SK-N-SH treated with all-trans-retinoic acid at 6 μM for 48 hours (cell line): ENCODE data around the gene FIBP.
A peak's percentile ranks its signal among the peaks of the same experiment; 100 is the strongest.

ENCODE experiments used
- ATAC-seq: fragments of 200-7000 bp; cut with Tn5 transposase; 3 replicates; pipeline ENCODE4 v1.9.1; 2020; ENCODE audit warnings: mild to moderate bottlenecking, moderate library complexity
- ARNTL ChIP-seq: fragments of 450-650 bp; formaldehyde crosslinking; IDR thresholded peaks from 2 replicates; pipeline ENCODE4 v1.5.0; 2020; ENCODE audit warnings: low read depth, mild to moderate bottlenecking, moderate library complexity, borderline replicate concordance
- GLIS3 ChIP-seq: fragments of 250-450 bp; sonication (Bioruptor Pico); IDR thresholded peaks from 2 replicates; pipeline ENCODE4 v1.5.0; 2020; ENCODE audit warnings: mild to moderate bottlenecking, moderate library complexity
- OSR1 ChIP-seq: fragments of 250-450 bp; sonication (Bioruptor Pico); IDR thresholded peaks from 2 replicates; pipeline ENCODE4 v1.8.0; 2022; ENCODE audit warnings: moderate library complexity, mild to moderate bottlenecking, inconsistent platforms
- RARB ChIP-seq: fragments of 250-450 bp; sonication (Bioruptor Pico); IDR thresholded peaks from 2 replicates; pipeline ENCODE4 v1.8.0; 2021; ENCODE audit warnings: mild to moderate bottlenecking, moderate library complexity
- SNAI2 ChIP-seq: fragments of 250-450 bp; sonication (Bioruptor Pico); IDR thresholded peaks from 2 replicates; pipeline ENCODE4 v1.5.0; 2020; ENCODE audit warnings: mild to moderate bottlenecking, moderate library complexity
- TCF4 ChIP-seq: fragments of 250-450 bp; sonication (Bioruptor Pico); IDR thresholded peaks from 2 replicates; pipeline ENCODE4 v1.8.0; 2021; ENCODE audit warnings: mild to moderate bottlenecking, moderate library complexity, borderline replicate concordance
- TOX ChIP-seq: fragments of 250-450 bp; sonication (Bioruptor Pico); IDR thresholded peaks from 2 replicates; pipeline ENCODE4 v1.8.0; 2021; ENCODE audit warnings: mild to moderate bottlenecking, moderate library complexity, borderline replicate concordance
- ZC3H10 ChIP-seq: fragments of 250-450 bp; sonication (Bioruptor Pico); IDR thresholded peaks from 2 replicates; pipeline ENCODE4 v1.5.1; 2021; ENCODE audit warnings: mild to moderate bottlenecking, moderate library complexity
- ZNF70 ChIP-seq: fragments of 450-650 bp; formaldehyde crosslinking; IDR thresholded peaks from 2 replicates; pipeline ENCODE4 v1.5.0; 2020; ENCODE audit warnings: mild to moderate bottlenecking, moderate library complexity
- ZNF8 ChIP-seq: fragments of 450-650 bp; formaldehyde crosslinking; IDR thresholded peaks from 2 replicates; pipeline ENCODE4 v1.5.0; 2020; ENCODE audit warnings: mild to moderate bottlenecking, moderate library complexity
- TF ChIP-seq, protein P1 (sequence below): fragments of 250-450 bp; sonication (Bioruptor Pico); IDR thresholded peaks from 2 replicates; pipeline ENCODE4 v1.5.0; 2020; ENCODE audit warnings: mild to moderate bottlenecking, moderate library complexity
- TF ChIP-seq, protein P2 (sequence below): fragments of 250-450 bp; sonication (Bioruptor Pico); IDR thresholded peaks from 2 replicates; pipeline ENCODE4 v1.5.1; 2021; ENCODE audit warnings: mild to moderate bottlenecking, moderate library complexity
- TF ChIP-seq, protein P3 (sequence below): fragments of 250-450 bp; sonication (Bioruptor Pico); IDR thresholded peaks from 2 replicates; pipeline ENCODE4 v1.8.0; 2020; ENCODE audit warnings: mild to moderate bottlenecking, moderate library complexity, borderline replicate concordance

FIBP gene

DNA sequence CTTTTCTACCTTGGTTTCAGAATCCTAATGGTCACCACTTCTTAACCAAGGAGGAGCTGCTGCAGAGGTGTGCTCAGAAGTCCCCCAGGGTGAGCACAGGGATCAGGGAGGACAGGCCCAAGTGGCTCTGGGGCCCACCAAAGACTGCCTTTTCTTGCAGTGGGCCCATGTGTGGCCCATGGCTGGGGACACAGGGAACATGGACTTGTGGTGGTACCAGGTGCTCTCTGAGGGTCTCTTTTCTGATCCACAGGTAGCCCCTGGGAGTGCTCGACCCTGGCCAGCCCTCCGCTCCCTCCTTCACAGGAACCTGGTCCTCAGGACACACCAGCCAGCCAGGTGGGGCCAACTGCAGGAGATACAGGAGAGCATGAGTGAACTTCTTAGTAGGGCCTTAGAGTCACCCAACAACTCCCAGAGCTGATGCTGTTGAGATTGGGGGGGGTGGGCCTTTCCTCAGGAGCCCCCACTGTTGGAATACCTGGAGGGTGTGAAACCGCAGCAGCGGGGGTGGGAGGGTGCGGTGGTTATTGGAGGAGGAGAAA is 26.0 kb downstream of the FIBP start:
- TF ChIP-seq SNAI2 (CRISPR knock-in tag) (no peak), GLIS3 (CRISPR knock-in tag) (no peak), ARNTL (no peak), TCF4 (CRISPR knock-in tag) (no peak)
- TF ChIP-seq, protein P1, sequence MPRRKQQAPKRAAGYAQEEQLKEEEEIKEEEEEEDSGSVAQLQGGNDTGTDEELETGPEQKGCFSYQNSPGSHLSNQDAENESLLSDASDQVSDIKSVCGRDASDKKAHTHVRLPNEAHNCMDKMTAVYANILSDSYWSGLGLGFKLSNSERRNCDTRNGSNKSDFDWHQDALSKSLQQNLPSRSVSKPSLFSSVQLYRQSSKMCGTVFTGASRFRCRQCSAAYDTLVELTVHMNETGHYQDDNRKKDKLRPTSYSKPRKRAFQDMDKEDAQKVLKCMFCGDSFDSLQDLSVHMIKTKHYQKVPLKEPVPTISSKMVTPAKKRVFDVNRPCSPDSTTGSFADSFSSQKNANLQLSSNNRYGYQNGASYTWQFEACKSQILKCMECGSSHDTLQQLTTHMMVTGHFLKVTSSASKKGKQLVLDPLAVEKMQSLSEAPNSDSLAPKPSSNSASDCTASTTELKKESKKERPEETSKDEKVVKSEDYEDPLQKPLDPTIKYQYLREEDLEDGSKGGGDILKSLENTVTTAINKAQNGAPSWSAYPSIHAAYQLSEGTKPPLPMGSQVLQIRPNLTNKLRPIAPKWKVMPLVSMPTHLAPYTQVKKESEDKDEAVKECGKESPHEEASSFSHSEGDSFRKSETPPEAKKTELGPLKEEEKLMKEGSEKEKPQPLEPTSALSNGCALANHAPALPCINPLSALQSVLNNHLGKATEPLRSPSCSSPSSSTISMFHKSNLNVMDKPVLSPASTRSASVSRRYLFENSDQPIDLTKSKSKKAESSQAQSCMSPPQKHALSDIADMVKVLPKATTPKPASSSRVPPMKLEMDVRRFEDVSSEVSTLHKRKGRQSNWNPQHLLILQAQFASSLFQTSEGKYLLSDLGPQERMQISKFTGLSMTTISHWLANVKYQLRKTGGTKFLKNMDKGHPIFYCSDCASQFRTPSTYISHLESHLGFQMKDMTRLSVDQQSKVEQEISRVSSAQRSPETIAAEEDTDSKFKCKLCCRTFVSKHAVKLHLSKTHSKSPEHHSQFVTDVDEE (CRISPR knock-in tag) = no peak
- TF ChIP-seq, all 23 proteins: peak for 0
- no peak for ATAC-seq

DNA sequence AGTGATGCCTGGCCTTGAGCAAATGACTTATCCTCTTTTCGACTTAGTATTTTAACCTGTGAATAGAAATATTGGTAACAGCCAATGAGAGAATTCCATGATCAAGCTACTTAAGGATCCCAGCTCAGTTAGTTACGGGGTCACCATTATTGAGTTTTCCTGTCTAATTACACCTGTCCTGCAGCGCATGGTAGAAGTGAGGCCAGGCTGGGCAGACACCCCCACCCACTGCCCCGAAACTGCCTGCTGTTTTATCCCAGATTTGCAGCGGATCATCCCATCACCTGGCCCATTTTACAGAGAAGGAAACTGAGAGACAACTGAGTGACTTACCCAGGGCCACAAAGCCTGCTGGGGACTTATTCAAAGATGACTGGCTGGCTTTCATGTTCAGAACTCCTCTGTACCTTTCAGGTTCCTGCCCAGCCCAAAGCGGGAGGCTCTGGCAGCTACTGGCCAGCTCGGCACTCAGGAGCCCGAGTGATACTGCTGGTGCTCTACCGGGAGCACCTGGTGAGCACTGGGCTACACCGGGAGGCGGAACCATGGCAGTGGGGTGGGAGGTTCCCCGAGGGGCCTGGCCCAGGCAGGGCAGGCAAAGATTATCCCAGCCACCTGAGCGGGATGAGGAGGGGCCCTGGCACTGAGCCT is 26.6 kb downstream of the FIBP start:
- TF ChIP-seq, protein P1 (CRISPR knock-in tag) = no peak
- TF ChIP-seq, protein P2, sequence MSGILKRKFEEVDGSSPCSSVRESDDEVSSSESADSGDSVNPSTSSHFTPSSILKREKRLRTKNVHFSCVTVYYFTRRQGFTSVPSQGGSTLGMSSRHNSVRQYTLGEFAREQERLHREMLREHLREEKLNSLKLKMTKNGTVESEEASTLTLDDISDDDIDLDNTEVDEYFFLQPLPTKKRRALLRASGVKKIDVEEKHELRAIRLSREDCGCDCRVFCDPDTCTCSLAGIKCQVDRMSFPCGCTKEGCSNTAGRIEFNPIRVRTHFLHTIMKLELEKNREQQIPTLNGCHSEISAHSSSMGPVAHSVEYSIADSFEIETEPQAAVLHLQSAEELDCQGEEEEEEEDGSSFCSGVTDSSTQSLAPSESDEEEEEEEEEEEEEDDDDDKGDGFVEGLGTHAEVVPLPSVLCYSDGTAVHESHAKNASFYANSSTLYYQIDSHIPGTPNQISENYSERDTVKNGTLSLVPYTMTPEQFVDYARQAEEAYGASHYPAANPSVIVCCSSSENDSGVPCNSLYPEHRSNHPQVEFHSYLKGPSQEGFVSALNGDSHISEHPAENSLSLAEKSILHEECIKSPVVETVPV = no peak
- TF ChIP-seq SNAI2 (CRISPR knock-in tag) = no peak
- TF ChIP-seq RARB (CRISPR knock-in tag) = no peak
- no peak for TF ChIP-seq ZNF70 (CRISPR knock-in tag)
- no peak for TF ChIP-seq ZNF8 (CRISPR knock-in tag)
- TF ChIP-seq, protein P3, sequence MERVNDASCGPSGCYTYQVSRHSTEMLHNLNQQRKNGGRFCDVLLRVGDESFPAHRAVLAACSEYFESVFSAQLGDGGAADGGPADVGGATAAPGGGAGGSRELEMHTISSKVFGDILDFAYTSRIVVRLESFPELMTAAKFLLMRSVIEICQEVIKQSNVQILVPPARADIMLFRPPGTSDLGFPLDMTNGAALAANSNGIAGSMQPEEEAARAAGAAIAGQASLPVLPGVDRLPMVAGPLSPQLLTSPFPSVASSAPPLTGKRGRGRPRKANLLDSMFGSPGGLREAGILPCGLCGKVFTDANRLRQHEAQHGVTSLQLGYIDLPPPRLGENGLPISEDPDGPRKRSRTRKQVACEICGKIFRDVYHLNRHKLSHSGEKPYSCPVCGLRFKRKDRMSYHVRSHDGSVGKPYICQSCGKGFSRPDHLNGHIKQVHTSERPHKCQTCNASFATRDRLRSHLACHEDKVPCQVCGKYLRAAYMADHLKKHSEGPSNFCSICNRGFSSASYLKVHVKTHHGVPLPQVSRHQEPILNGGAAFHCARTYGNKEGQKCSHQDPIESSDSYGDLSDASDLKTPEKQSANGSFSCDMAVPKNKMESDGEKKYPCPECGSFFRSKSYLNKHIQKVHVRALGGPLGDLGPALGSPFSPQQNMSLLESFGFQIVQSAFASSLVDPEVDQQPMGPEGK (CRISPR knock-in tag) = no peak
- TF ChIP-seq GLIS3 (CRISPR knock-in tag) = no peak
- TF ChIP-seq OSR1 = no peak
- no peak for ATAC-seq

DNA sequence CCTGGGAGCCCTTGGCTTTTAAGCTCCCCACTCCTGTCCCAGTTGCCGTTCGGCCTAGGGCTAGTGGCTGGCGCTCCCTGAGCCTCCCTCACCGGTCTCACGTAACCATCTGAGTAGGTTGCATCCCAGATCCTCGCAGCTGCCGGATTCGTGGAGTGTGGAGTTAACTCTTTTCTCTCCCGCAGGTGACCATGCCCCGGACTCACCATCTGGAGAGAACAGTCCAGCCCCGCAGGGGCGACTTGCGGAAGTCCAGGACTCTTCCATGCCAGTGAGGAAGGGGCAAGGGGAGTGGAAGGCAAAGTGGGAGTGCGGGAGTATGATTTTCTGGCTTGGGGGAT is 27.1 kb downstream of the FIBP start:
- ATAC-seq = no peak
- TF ChIP-seq ZNF8 (CRISPR knock-in tag) = no peak
- TF ChIP-seq, protein P1 (CRISPR knock-in tag) = 0 out of 2 replicates have a peak, but pooled peaks have one; percentile 7

DNA sequence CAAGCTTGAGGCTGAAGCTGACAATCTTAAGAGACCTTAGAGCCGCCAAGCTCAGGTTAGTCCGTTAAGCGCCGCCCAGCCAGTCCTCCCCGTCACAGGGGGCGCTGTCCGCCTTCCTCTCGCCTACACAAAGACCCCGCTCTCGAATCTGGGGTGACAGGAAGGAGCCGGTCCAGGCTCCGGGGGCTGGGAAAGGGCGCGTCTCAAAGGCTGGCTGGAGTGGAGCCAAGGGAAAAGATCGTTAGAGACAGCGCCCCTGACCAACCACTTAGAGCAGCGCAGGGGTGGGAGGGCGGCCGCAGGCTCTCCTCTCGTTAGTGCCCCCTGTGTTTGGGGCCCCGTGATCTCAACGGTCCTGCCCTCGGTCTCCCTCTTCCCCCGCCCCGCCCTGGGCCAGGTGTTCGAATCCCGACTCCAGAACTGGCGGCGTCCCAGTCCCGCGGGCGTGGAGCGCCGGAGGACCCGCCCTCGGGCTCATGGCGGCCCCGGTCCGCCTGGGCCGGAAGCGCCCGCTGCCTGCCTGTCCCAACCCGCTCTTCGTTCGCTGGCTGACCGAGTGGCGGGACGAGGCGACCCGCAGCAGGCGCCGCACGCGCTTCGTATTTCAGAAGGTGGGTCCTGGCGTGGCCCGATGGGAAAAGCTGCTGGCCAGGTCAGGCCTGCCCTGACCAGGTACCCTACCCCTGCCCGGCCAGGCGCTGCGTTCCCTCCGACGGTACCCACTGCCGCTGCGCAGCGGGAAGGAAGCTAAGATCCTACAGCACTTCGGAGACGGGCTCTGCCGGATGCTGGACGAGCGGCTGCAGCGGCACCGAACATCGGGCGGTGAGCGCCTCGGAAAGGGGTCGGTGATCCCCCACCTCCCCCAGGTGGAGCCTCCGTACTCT is 27.8 kb downstream of the FIBP start, which contains the start of gene MUS81:
MUS81 (plus strand) TSS at position 156 of the 887 bp plus-strand sequence; CDS start at position 477, 321 bp downstream.
- ATAC-seq = peak; percentile 63
- TF ChIP-seq TOX (CRISPR knock-in tag) (no peak), ZC3H10 (CRISPR knock-in tag) (no peak)
- TF ChIP-seq, protein P3 (CRISPR knock-in tag) = peak; percentile 31; the same call in 1 of the 2 replicates
